ENCODE results near the gene OR10P1.

- no peak for TF ChIP-seq CTCF (IDR thresholded peaks at IDR 0.05)
- TF ChIP-seq EZH2 (IDR thresholded peaks at IDR 0.05; ENCODE audit: borderline replicate concordance, insufficient read depth, low read depth, low read length, poor library complexity, severe bottlenecking): no peak
Observed at GRCh38 chr12:55684761-55685370, 48.2 kb downstream of the OR10P1 start.
